Islet of Langerhans (tissue), 1 donor: ENCODE data around the gene DRC1.
"Not testable (repeated sequence)": the region's sequence is repeated elsewhere in the genome, so short reads cannot be mapped to it uniquely, and the experiment has no call there.

Source experiments
- FAIRE-seq: peaks from one replicate; lab custom pipeline; 2011; peaks lifted over from hg19 to GRCh38; lab: Jason Lieb, UNC

DRC1 gene

GRCh38 chr2:26463244-26464192 lies 61.8 kb downstream of the DRC1 start:
- no peak for FAIRE-seq

DNA sequence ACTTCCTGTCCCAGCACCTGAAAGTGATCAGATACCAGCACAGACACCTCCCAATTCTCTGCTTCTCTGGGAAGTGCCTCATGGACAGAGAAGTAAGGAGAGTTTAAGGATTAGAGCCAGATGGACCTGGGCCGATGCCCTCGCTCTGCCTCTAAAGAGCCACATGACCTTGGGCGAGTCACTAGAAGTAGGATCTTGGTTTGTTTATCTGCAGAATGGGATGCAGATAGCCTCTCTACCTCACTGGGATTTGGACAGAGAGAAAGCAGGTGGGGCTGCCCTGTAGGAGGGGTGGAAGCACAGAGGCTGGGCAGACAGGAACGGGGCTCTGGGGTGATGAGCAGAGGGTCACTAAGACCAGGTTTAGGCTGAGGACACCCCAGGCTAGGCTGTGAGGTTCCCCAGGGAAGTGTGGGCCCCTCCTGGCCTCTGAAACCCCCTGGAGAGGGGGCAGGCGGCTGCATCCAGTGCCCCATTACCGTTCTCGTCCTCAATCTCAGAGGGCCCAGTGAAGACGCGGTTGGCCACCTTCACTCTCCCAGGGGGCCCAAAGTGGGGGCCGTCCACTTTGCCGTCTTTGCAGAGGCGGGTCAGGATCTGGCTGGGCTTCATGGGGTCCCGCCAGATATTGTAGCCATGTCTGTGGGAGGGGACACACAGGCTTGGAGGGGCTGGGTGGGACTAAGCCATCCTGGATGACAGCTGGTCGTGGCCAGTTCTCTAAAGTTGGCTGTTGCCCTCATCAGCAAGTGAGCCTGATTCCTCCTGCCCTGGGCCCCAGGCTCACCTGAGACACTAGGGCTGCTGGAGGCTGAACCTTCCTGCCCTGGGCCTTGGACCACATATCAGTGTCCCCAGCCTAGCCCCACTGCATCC lies 62.9 kb downstream of the DRC1 start:
- FAIRE-seq = no peak

GRCh38 chr2:26465266-26465925 lies 63.7 kb downstream of the DRC1 start:
- no peak for FAIRE-seq

GRCh38 chr2:26465981-26466471 lies 64.3 kb downstream of the DRC1 start:
- FAIRE-seq = no peak

- no peak for FAIRE-seq
Observed at GRCh38 chr2:26466662-26467310, 65.1 kb downstream of the DRC1 start.

- FAIRE-seq = not testable (repeated sequence)
Observed at GRCh38 chr2:26468544-26468943, 66.8 kb downstream of the DRC1 start.

- FAIRE-seq = no peak
Observed at GRCh38 chr2:26469092-26469710, 67.5 kb downstream of the DRC1 start.

DNA sequence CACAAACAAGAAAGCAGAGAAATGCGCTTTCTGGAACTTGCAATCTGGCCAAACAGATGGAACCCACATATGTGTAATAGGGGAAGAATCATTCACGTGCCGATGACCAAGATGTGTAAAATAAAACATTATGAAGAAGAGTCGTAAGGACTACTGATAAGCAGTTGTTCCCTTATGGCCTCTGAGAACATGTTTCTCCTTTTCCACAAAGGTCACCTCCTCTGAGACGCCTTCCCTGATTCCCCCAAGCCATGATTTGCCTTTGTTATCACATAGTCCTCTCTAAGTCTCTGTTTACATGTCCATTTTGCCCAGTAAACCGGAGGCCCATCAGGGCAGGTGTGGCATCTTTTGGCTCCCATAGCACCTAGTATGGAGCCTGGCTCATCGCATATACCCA lies 68.2 kb downstream of the DRC1 start:
- no peak for FAIRE-seq

GRCh38 chr2:26470601-26471260 lies 69.0 kb downstream of the DRC1 start:
- no peak for FAIRE-seq

- no peak for FAIRE-seq
Observed at GRCh38 chr2:26471289-26471688, 69.6 kb downstream of the DRC1 start.

DNA sequence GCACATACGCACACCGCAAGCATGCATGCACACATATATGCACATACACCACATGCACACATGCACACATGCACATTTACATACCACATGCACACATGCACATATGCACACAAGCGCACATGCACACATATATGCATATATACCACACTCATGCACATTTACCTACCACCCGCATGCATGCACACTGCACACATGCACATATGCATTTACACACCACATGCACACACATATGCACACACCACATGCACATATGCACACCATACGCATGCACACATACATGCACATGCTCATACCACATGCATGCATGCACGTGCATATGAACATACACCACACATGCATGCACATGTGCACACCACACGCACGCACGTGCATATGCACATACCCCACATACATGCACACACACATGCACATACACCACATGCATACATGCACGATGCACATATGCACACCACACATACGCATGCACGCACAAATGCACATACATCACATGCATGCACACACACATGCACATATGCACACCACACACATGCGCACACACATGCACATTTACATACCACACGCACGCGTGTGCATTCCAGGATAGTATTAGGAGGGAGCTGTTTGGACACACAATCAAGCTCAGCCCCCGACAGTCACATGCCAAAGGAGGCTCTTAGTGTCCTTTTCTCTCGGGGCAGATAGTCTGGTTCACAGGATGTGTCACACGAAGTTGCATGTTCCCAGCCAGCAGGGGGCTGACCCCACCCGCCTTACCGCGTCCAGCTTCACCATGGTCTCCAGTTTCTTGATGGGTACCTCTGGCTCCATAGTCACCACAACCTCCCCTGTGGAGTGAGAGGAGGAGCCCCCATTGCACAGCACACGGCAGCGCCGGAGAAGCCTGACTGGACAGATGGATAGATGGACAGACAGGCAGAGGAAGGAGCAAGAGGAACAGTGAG lies 70.3 kb downstream of the DRC1 start:
- FAIRE-seq = no peak

DNA sequence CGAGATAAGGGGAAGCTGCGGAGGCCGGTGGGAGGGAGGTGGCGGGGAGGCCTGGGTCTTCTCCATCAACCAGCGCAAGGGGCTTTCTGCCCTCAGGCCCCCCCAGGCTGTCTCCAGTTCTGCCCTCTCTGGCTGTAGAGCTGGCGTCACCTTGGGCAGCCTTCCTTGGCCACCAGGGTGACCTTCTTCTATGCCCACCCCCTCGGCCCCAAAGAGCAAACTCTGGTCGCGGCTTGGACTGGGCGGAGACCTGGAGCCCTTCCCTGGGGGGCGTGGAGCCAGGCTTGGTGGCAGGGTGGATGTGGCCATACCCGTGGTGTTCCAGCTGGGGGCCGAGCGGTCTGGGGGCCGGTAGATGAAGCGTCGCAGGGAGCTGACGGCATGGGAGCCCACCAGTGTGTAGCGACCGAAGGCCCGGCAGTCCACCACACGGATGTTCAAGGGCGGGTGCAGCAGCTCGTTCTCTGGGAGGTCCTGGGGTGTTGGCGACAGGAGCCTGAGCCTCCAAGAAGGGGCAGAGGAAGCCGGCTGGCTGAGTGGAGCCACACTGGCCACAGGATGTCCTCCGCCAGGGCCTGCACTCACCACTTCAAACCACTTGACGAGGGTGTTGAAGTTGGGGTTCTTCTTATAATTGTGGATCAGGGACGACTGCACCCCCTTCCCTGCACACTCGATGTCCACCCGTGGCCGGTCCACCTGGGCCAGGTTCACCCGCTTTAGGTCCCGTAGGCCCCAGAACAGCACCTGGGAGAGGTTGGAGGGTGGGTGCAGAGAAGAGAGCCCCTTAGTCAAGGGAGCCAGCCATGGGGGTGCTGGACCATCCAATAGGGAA lies 71.3 kb downstream of the DRC1 start:
- no peak for FAIRE-seq

GRCh38 chr2:26473796-26474195 lies 72.1 kb downstream of the DRC1 start:
- FAIRE-seq = no peak

DNA sequence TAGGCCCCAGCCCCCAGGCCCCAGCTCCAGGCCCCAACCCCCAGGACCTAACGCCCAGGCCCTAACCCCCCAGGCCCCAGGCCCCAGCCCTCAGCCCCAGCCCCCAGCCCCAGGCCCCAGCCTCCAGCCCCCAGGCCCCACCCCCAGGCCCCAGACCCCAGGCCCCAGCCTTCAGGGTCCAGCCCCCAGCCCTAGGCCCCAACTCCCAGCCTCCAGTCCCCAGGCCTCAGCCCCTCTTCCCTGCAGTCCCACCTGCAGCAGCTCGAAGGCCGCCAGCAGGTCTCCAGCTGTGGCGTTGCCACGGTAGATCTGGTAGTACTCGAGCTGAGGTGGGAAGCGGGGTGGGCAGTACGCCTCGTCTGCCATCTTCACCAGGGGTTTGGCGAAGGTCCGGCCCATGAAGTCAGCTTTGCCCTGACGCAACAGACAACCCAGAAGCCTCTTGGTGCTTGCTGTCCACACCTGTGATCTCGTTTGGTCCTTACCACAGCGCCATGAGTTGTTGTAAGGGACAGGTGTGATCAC lies 72.6 kb downstream of the DRC1 start:
- no peak for FAIRE-seq

DNA sequence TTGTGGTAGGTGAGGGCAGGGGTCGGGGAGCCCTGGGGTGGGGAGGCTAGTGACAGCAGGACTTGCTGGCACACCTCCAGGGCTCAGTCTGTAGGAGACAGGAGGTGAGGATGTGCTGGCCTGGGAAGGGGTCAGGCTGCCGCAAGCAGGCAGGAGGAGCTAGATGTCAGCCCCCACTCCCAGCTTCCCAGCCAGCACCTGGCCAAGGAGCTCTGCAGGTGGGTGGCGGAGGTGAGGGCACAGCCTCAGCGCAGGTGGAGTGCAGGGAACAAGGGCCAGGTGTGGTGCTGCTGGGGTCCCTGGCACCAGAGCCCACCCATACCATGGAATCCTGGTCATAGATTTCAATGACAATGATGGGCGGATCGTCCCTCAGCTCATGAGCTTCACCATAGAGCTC lies 73.3 kb downstream of the DRC1 start:
- FAIRE-seq = no peak

DNA sequence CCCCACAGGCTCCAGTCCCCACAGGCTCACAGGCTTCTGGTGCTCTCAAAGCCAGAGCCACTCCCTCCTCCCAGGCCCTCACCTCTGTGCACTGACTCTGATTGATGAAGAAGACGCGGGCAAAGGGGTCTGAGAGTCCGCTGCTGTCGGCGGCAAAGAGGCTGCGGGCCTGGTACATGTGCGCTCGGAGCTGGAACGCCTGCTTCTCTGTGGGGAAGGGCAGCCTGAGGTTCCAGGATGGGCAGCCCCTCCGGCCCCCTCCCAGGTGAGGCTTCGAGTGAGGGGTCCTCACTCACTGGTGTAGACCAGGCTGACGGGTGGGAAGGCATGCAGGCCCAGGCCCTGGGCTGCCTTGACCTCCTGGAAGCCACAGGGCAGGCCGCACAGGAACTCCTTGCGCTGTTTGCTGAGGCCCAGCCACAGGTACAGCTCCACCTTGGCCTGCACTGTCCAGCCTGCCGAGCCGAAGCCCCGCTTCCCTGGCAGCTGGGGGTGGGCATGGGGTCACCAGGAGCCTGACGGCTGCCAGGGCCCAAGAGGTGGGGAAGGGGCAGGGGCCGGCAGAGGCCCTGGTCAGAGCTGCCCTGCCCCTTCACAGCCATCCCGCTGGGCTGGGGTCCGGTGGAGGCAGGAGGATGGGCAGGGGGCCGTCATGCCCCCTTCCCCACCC lies 74.2 kb downstream of the DRC1 start:
- no peak for FAIRE-seq

- FAIRE-seq = no peak
Observed at GRCh38 chr2:26477126-26477910, 75.6 kb downstream of the DRC1 start.
